Liver (tissue), 9 donors: ENCODE results near the gene FLNA. TPM values are rescaled to one million over a fixed set of nuclear protein-coding genes. Genes with fewer than 3 reads are reported as not detected.

ENCODE experiments used
- DNase-seq: peaks from one replicate; pipeline ENCODE4 v3.0.0-alpha.2; 2017; ENCODE audit warnings: low spot score
- H3K27ac ChIP-seq, 2 donors: one replicate each; pipeline ENCODE4 v1.7.0; 2013; ENCODE audit warnings: inconsistent platforms in 2 of 2, low read length in 2 of 2, control low read depth in 1 of 2, low read depth in 1 of 2, mild to moderate bottlenecking in 1 of 2
- H3K27me3 ChIP-seq, 4 donors: one replicate each; pipeline versions ENCODE4 v1.6.1 to v1.7.0; 2013; ENCODE audit warnings: low read length in 3 of 4, inconsistent platforms in 1 of 4, mild to moderate bottlenecking in 1 of 4, moderate library complexity in 1 of 4; ENCODE audit not compliant: control insufficient read depth in 4 of 4, insufficient read depth in 4 of 4
- H3K36me3 ChIP-seq, 4 donors: one replicate each; pipeline versions ENCODE4 v1.6.1 to v1.7.0; 2013; ENCODE audit warnings: low read length in 3 of 4, mild to moderate bottlenecking in 3 of 4, low read depth in 1 of 4, moderate library complexity in 1 of 4; ENCODE audit not compliant: control insufficient read depth in 4 of 4, insufficient read depth in 3 of 4
- H3K4me1 ChIP-seq, 4 donors: one replicate each; pipeline versions ENCODE4 v1.6.1 to v1.7.0; 2013; ENCODE audit warnings: low read length in 3 of 4, mild to moderate bottlenecking in 3 of 4, moderate library complexity in 1 of 4; ENCODE audit not compliant: control insufficient read depth in 4 of 4, insufficient read depth in 4 of 4
- H3K4me3 ChIP-seq, 3 donors: one replicate each; pipeline versions ENCODE4 v1.6.1 to v1.7.0; 2013; ENCODE audit warnings: low read length in 3 of 3, control low read depth in 1 of 3, low read depth in 1 of 3, mild to moderate bottlenecking in 1 of 3
- H3K9ac ChIP-seq, 2 donors: one replicate each; pipeline ENCODE4 v1.7.0; 2013; ENCODE audit warnings: low read length in 2 of 2, mild to moderate bottlenecking in 2 of 2, moderate library complexity in 2 of 2, control low read depth in 1 of 2, low read depth in 1 of 2
- H3K9me3 ChIP-seq, 4 donors: one replicate each; pipeline versions ENCODE4 v1.6.1 to v1.7.0; 2013; ENCODE audit warnings: low read length in 3 of 4; ENCODE audit not compliant: control insufficient read depth in 4 of 4
- ATF3 ChIP-seq: IDR thresholded peaks from 2 replicates; pipeline ENCODE4 v1.6.1; 2016; ENCODE audit warnings: antibody characterized with exemption
- EGR1 ChIP-seq, 2 donors: IDR thresholded peaks; 2 replicates each; pipeline ENCODE4 v1.6.1; 2016 to 2018; ENCODE audit warnings: antibody characterized with exemption in 2 of 2, low read depth in 2 of 2
- HNF4A ChIP-seq, 2 donors: conservative IDR thresholded peaks; 2 replicates each; pipeline ENCODE4 v1.6.1; 2016; ENCODE audit warnings: antibody characterized with exemption in 2 of 2, mild to moderate bottlenecking in 2 of 2
- HNF4G ChIP-seq: IDR thresholded peaks from 2 replicates; pipeline ENCODE4 v1.6.1; 2016; ENCODE audit warnings: antibody characterized with exemption
- MAX ChIP-seq: IDR thresholded peaks from 2 replicates; pipeline ENCODE4 v1.6.1; 2016; ENCODE audit warnings: antibody characterized with exemption
- NR2F2 ChIP-seq: IDR thresholded peaks from 2 replicates; pipeline ENCODE4 v1.6.1; 2016; ENCODE audit warnings: antibody characterized with exemption
- RAD21 ChIP-seq, 2 donors: IDR thresholded peaks; 2 replicates each; pipeline ENCODE4 v1.6.1; 2016; ENCODE audit warnings: antibody characterized with exemption in 2 of 2, mild to moderate bottlenecking in 2 of 2
- REST ChIP-seq: IDR thresholded peaks from 2 replicates; pipeline ENCODE4 v1.6.1; 2016; ENCODE audit warnings: antibody characterized with exemption, mild to moderate bottlenecking
- SP1 ChIP-seq: IDR thresholded peaks from 2 replicates; pipeline ENCODE4 v1.6.1; 2018; ENCODE audit warnings: antibody characterized with exemption, mild to moderate bottlenecking
- ZBTB33 ChIP-seq: IDR thresholded peaks from 2 replicates; pipeline ENCODE4 v1.6.1; 2016; ENCODE audit warnings: antibody characterized with exemption
- WGBS: extraction: QIAGEN DNeasy Blood & Tissue Kit; methylation state at CpG from one replicate; pipeline ENCODE4 v1.1.7; 2013; 5-methylcytosine and 5-hydroxymethylcytosine counted together
- polyA plus RNA-seq, 2 donors: library from polyadenylated mRNA; stranded (reverse) in 1 of 2; unstranded in 1 of 2; fragments of 200-250 nt in 1 of 2; fragments of >200 nt in 1 of 2; fragmentation: Nextera tagmentation in 1 of 2; extraction: Ambion mirVana in 1 of 2; gene quantifications; one replicate each; pipeline versions ENCODE4 v1.2.1 to v1.2.3, GENCODE V29; 2013 to 2015
- total RNA-seq, 2 donors: library from RNA; depleted of rRNA; stranded (reverse); fragments of >200 nt; gene quantifications; one replicate each; pipeline ENCODE4 v1.2.3, GENCODE V29; 2014
- donor health status: healthy.
- donor health status: healthy.
- donor health status: healthy.
- donor health status: healthy.
- donor health status: healthy.

The FLNA gene
- total and polyA plus RNA-seq, 4 donors, result 23.4 to 152 (median 118) TPM

GRCh38 chrX:154351183-154352011 lies 23.0 kb downstream of the FLNA start (continued):
- TF ChIP-seq ZBTB33, result no peak
- TF ChIP-seq SP1, result no peak
- TF ChIP-seq EGR1 (IDR thresholded peaks at IDR 0.05; ENCODE audit: low read depth in 2 of 2), result no peak
- no peak for TF ChIP-seq RAD21 (IDR thresholded peaks at IDR 0.05)

GRCh38 chrX:154350429-154351182 lies 23.8 kb downstream of the FLNA start:
- no peak for TF ChIP-seq MAX
- TF ChIP-seq ATF3, result no peak
- no peak for TF ChIP-seq HNF4A (conservative IDR thresholded peaks at IDR 0.05)
- Histone ChIP-seq H3K27me3 (no peaks in the 10 kb centered on the region), H3K4me1 (peaks cover 0 to 14% (median 4%) of the 10 kb centered on the region in 4 donors), H3K4me3 (no peak overlapping the region), H3K9me3 (no peaks in the 10 kb centered on the region), H3K27ac (no peak overlapping the region), H3K36me3 (peaks cover 0 to 6% (median 5%) of the 10 kb centered on the region in 4 donors), H3K9ac (no peak overlapping the region)
- WGBS, result 82% methylated on average over 19 of the region's 19 CpGs
- no peak for DNase-seq

GRCh38 chrX:154349979-154350378 lies 24.5 kb downstream of the FLNA start:
- TF ChIP-seq ATF3, result no peak
- no peak for TF ChIP-seq MAX
- TF ChIP-seq ZBTB33, result no peak
- TF ChIP-seq HNF4G, result no peak
- TF ChIP-seq REST, result no peak
- TF ChIP-seq EGR1 (IDR thresholded peaks at IDR 0.05; ENCODE audit: low read depth in 2 of 2), result no peak
- no peak for TF ChIP-seq NR2F2
- peaks cover 0 to 14% (median 4%) of the 10 kb centered on the region in 4 donors for H3K4me1 ChIP-seq
- no peak overlapping the region for H3K27ac ChIP-seq

More at GRCh38 chrX:154349979-154350378, 24.5 kb downstream of the FLNA start:
- no peak overlapping the region for H3K9ac ChIP-seq
- peaks cover 0 to 6% (median 5%) of the 10 kb centered on the region in 4 donors for H3K36me3 ChIP-seq
- H3K9me3 ChIP-seq, result no peaks in the 10 kb centered on the region
- no peaks in the 10 kb centered on the region for H3K27me3 ChIP-seq
- 94% methylated on average over 15 of the region's 15 CpGs for WGBS
- H3K4me3 ChIP-seq, result no peak overlapping the region
- no peak for DNase-seq
